Spleen (tissue), 11 donors: ENCODE results near the gene PCBP3. TPM values are rescaled to one million over a fixed set of nuclear protein-coding genes. Genes with fewer than 3 reads are reported as not detected.

Experiments
- DNase-seq: peaks from one replicate; pipeline ENCODE4 v3.0.0-alpha.2; 2020
- H3K27ac ChIP-seq, 8 donors: fragments of 200-600 bp; sonication (generic) in 7 of 8; 1 replicate in 4 of 8; 2 replicates in 4 of 8; pipeline versions ENCODE4 v1.5.0 to v1.8.0; 2016 to 2021; ENCODE audit warnings: inconsistent platforms in 4 of 8, mild to moderate bottlenecking in 4 of 8, moderate library complexity in 1 of 8
- H3K27me3 ChIP-seq, 7 donors: fragments of 200-600 bp; sonication (generic) in 6 of 7; replicated peaks in 1 of 7; 1 replicate in 4 of 7; 2 replicates in 3 of 7; pipeline versions ENCODE4 v1.5.0 to v1.8.0; 2016 to 2021; ENCODE audit warnings: inconsistent platforms in 3 of 7, mild to moderate bottlenecking in 1 of 7
- H3K36me3 ChIP-seq, 6 donors: fragments of 200-600 bp; sonication (generic) in 5 of 6; 1 replicate in 4 of 6; 2 replicates in 2 of 6; pipeline versions ENCODE4 v1.5.0 to v1.8.0; 2016 to 2021; ENCODE audit warnings: inconsistent platforms in 2 of 6
- H3K4me1 ChIP-seq, 6 donors: fragments of 200-600 bp; sonication (generic) in 5 of 6; 1 replicate in 3 of 6; 2 replicates in 3 of 6; pipeline versions ENCODE4 v1.5.0 to v1.8.0; 2016 to 2021; ENCODE audit warnings: inconsistent platforms in 3 of 6
- H3K4me3 ChIP-seq, 8 donors: fragments of 200-600 bp; sonication (generic) in 7 of 8; 1 replicate in 4 of 8; 2 replicates in 4 of 8; pipeline versions ENCODE4 v1.5.0 to v1.8.0; 2016 to 2021; ENCODE audit warnings: inconsistent platforms in 4 of 8, mild to moderate bottlenecking in 4 of 8, moderate library complexity in 2 of 8
- H3K9me3 ChIP-seq, 8 donors: fragments of 200-600 bp; sonication (generic) in 7 of 8; 1 replicate in 4 of 8; 2 replicates in 4 of 8; pipeline versions ENCODE4 v1.5.0 to v1.8.0; 2016 to 2021; ENCODE audit warnings: inconsistent platforms in 4 of 8
- POLR2A ChIP-seq, 3 donors: fragments of 450-650 bp; IDR thresholded peaks; one replicate each; pipeline ENCODE4 v1.5.1; 2017; ENCODE audit warnings: antibody characterized with exemption in 3 of 3, mild to moderate bottlenecking in 1 of 3
- POLR2AphosphoS5 ChIP-seq, 3 donors: sonication (generic); formaldehyde crosslinking; IDR thresholded peaks; one replicate each; pipeline ENCODE4 v1.5.1; 2017; ENCODE audit warnings: antibody characterized with exemption in 3 of 3
- WGBS, 5 donors: extraction: QIAGEN DNeasy Blood & Tissue Kit in 3 of 5; methylation state at CpG; one replicate each; pipeline versions ENCODE4 v1.1.5 to v1.1.7; 2013 to 2018; 5-methylcytosine and 5-hydroxymethylcytosine counted together
- intact Hi-C: fragments of 100-400 bp; cut with DNase I; formaldehyde crosslinking; loops from one replicate; pipeline ENCODE4 v1.15.0; 2023; ENCODE audit warnings: low total_unique reads
- polyA plus RNA-seq, 3 donors: library from polyadenylated mRNA; stranded (reverse); fragments of 200-250 nt; gene quantifications; one replicate each; pipeline ENCODE4 v1.2.1, GENCODE V29; 2013
- total RNA-seq, 7 donors: library from RNA; depleted of rRNA in 3 of 7; stranded (reverse); fragments of >200 nt in 3 of 7; fragmentation: NEBNext Ultra II Directional in 4 of 7; extraction: Animal tissue kit (Norgen Biotek cat#: 25700) in 4 of 7; gene quantifications; one replicate each; pipeline versions ENCODE4 v1.1.0 to v1.2.1, GENCODE V29; 2016 to 2021
- TF ChIP-seq, protein P1 (sequence below), 11 experiments: fragments of 200-600 bp in 7 of 11; fragments of 450-650 bp in 4 of 11; sonication (generic) in 4 of 11; IDR thresholded peaks in 8 of 11; conservative IDR thresholded peaks in 3 of 11; 1 replicate in 7 of 11; 2 replicates in 4 of 11; pipeline versions ENCODE4 v1.4.0 to v1.8.0; 2016 to 2021; ENCODE audit warnings: antibody characterized with exemption in 11 of 11, inconsistent platforms in 4 of 11, mild to moderate bottlenecking in 1 of 11
- donor health status: healthy with polysubstance abuse.
- donor health status: DM: no; HTN: no; CAD: no; lungs with moderate emphysema.
- donor health status: DM: no; HTN: no; CAD: no.
- donor health status: Bipolar disorder and iron deficiency.
- donor health status: healthy.
- donor health status: DM: no; HTN: no; CAD: no.
- donor health status: DM: yes; HTN: yes; CAD: no.

Gene PCBP3
- total and polyA plus RNA-seq, 10 donors, result 4.2 to 31.6 (median 15.2) TPM

DNA sequence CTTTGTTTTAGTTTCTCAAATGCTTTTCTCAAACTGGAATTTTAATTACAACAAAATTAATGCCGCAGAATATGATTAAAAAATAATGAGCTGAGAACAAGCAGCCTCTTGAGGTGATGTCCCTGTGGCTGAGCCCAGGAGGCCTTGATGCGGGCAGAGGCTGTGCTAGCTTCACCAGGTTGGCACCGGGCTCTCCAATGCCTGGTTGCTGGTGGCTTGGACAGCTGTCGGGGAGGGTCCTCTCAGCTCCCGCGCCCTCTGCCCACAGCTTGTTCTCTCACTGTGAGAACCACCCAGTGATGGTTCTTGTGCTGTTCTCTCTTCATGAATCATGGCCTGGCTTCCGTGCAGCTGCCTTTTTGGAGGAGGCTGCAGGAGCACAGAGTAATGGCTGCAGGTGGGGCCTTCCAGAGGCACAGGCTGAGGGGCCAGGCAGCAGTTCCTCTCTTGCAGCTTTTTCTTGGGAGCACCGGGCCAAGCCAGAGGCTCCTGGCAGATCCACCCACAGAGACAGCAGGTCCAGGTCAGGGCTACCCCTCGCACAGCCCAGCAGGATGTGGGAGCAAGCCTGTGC lies 156.3 kb downstream of the PCBP3 start:
- TF ChIP-seq POLR2AphosphoS5 (IDR thresholded peaks at IDR 0.05), result no peak
- Histone ChIP-seq H3K4me3 (no peak overlapping the region), H3K27ac (no peak overlapping the region), H3K9me3 (no peaks in the 10 kb centered on the region), H3K27me3 (no peaks in the 10 kb centered on the region), H3K36me3 (peaks cover 0 to 9% (median 0%) of the 10 kb centered on the region in 6 donors), H3K4me1 (no peaks in the 10 kb centered on the region)
- 84 to 91% (median 88%) methylated on average over 9 of the region's 9 CpGs for WGBS, 5 donors
- DNase-seq, result no peak
- intact Hi-C loops, result no loop called here

GRCh38 chr21:45800339-45801080 lies 157.0 kb downstream of the PCBP3 start:
- no peak overlapping the region for H3K27ac ChIP-seq
- intact Hi-C loops, result no loop called here
- H3K4me3 ChIP-seq, result no peak overlapping the region
- H3K27me3 ChIP-seq, result no peaks in the 10 kb centered on the region
- 81 to 87% (median 86%) methylated on average over 12 to 14 of the region's 14 CpGs for WGBS, 5 donors
- TF ChIP-seq, protein P1, sequence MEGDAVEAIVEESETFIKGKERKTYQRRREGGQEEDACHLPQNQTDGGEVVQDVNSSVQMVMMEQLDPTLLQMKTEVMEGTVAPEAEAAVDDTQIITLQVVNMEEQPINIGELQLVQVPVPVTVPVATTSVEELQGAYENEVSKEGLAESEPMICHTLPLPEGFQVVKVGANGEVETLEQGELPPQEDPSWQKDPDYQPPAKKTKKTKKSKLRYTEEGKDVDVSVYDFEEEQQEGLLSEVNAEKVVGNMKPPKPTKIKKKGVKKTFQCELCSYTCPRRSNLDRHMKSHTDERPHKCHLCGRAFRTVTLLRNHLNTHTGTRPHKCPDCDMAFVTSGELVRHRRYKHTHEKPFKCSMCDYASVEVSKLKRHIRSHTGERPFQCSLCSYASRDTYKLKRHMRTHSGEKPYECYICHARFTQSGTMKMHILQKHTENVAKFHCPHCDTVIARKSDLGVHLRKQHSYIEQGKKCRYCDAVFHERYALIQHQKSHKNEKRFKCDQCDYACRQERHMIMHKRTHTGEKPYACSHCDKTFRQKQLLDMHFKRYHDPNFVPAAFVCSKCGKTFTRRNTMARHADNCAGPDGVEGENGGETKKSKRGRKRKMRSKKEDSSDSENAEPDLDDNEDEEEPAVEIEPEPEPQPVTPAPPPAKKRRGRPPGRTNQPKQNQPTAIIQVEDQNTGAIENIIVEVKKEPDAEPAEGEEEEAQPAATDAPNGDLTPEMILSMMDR (IDR thresholded peaks at IDR 0.05 in 8 of 11, conservative IDR thresholded peaks at IDR 0.05 in 3 of 11), result no peak
- TF ChIP-seq POLR2AphosphoS5 (IDR thresholded peaks at IDR 0.05) (peak in 1 of 3 donors; percentile 20), POLR2A (IDR thresholded peaks at IDR 0.05) (no peak)
- H3K36me3 ChIP-seq, result peaks cover 0 to 9% (median 0%) of the 10 kb centered on the region in 6 donors
- no peak for DNase-seq
- no peaks in the 10 kb centered on the region for H3K9me3 ChIP-seq
- no peaks in the 10 kb centered on the region for H3K4me1 ChIP-seq

DNA sequence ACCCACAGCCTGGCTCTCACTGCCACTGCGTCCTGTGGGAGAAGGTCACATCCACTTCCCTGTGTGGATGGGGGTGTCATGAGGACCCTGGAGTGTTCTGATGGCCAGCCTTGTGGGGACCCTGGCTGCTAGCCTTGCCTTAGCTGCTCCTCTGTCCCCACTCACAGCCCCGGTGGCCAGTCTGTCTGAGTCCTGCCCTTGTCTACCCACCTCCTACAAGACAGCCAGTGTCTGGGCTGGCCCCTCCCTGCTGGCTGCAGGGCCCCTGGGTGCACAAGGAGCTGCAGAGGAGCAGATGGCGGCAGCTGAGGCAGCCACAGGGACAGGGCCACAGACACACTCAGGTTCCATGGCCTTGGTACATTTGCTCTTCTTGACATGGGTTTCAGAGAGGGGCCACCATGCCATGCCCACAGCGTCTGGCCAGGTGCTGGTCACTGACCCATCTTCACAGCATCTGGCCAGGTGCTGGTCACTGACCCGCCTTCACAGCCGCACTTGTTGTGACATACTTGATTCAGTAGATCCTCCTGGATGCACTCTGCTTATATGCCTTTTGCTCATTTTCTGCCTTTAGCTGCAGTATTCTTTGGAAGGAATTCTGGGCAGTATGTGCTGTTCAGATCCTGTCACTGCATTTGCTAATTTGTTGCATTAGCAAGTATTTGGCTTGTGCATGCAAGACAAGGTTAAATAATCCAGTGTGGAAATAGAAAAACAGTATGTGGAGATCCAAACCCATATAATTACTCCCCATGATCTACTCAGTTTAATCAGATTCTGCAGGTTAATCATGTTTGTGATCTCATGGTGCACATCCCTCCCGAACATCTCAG lies 157.8 kb downstream of the PCBP3 start:
- intact Hi-C loops, result no loop called here
- no peak for TF ChIP-seq POLR2AphosphoS5 (IDR thresholded peaks at IDR 0.05)
- no peak for TF ChIP-seq POLR2A (IDR thresholded peaks at IDR 0.05)
- TF ChIP-seq, protein P1 (IDR thresholded peaks at IDR 0.05 in 8 of 11, conservative IDR thresholded peaks at IDR 0.05 in 3 of 11), result no peak

DNA sequence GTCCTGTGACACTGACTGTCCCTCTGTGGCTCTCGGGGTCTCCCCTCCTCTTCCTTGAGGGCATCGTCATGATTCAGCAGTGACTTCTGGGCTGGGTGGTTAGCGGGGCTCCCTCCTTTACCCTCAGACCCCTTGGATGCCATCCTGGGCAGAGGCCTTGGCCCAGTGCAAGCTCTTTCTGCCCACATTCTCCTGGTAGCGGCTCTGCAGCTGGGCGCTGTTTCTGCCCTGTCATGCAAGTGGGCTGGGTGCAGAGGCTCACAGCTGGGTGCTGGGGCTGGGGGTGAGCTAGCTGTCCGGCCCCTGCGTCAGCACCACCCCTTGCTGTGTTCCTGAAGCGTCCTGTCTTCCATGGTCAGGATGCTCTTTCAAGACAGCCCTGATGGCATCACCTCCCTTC lies 158.5 kb downstream of the PCBP3 start:
- no peaks in the 10 kb centered on the region for H3K4me1 ChIP-seq
- H3K9me3 ChIP-seq, result no peaks in the 10 kb centered on the region
- DNase-seq, result no peak
- no peak overlapping the region for H3K4me3 ChIP-seq
- H3K27me3 ChIP-seq, result no peaks in the 10 kb centered on the region
- no peak overlapping the region for H3K27ac ChIP-seq
- 84 to 90% (median 87%) methylated on average over 7 to 8 of the region's 8 CpGs for WGBS, 5 donors
- intact Hi-C loops, result no loop called here
- H3K36me3 ChIP-seq, result peaks cover 0 to 18% (median 0%) of the 10 kb centered on the region in 6 donors
- TF ChIP-seq POLR2AphosphoS5 (IDR thresholded peaks at IDR 0.05) (no peak), POLR2A (IDR thresholded peaks at IDR 0.05) (no peak)
- TF ChIP-seq, protein P1 (IDR thresholded peaks at IDR 0.05 in 8 of 11, conservative IDR thresholded peaks at IDR 0.05 in 3 of 11), result no peak

More for the DNA sequence above, 157.8 kb downstream of the PCBP3 start:
- H3K27me3 ChIP-seq, result no peaks in the 10 kb centered on the region
- H3K36me3 ChIP-seq, result peaks cover 0 to 13% (median 0%) of the 10 kb centered on the region in 6 donors
- no peak overlapping the region for H3K4me3 ChIP-seq
- no peaks in the 10 kb centered on the region for H3K9me3 ChIP-seq
- no peak for DNase-seq
- WGBS, 5 donors, result 83 to 94% (median 91%) methylated on average over 6 to 7 of the region's 7 CpGs
- no peak overlapping the region for H3K27ac ChIP-seq
- H3K4me1 ChIP-seq, result no peaks in the 10 kb centered on the region
